ENCODE data around the gene MXD4. TPM values are rescaled to one million over a fixed set of nuclear protein-coding genes. Genes with fewer than 3 reads are reported as not detected.

Gene MXD4
- total and polyA plus RNA-seq, 2 of the 13 experiments (the other 11 are each of a cell fraction or from before 2014, with no cell fraction given): 29.0 to 31.3 TPM

GRCh38 chr4:2283199-2283711 lies 21.3 kb upstream of the MXD4 start:
- no peaks in the 10 kb centered on the region for H4K20me1 ChIP-seq (ENCODE audit: insufficient read depth, low read length)
- H3K9me3 ChIP-seq (ENCODE audit: low read length): no peaks in the 10 kb centered on the region
- no TSS peak for BruUV-seq (replicated peaks)
- DNase-seq (ENCODE audit: low spot score) (no peak), FAIRE-seq (no peak), ATAC-seq (no peak)
- no peak overlapping the region for H3K4me2 ChIP-seq (ENCODE audit: low read depth, low read length)
- no peaks in the 10 kb centered on the region for H3K36me3 ChIP-seq (replicated peaks in 1 of 2; ENCODE audit: control insufficient read depth in 1 of 2, insufficient read depth in 2 of 2, low read length in 2 of 2)
- H3K27ac ChIP-seq (ENCODE audit: extremely low read length, insufficient read depth, low read length): no peak overlapping the region
- no peak overlapping the region for H2AFZ ChIP-seq (ENCODE audit: low read length)
- 21% methylated on average over 3 of the region's 3 CpGs for WGBS (ENCODE audit: low lambda C conversion rate)
- no peaks in the 10 kb centered on the region for H3K4me1 ChIP-seq (ENCODE audit: insufficient read depth, low read length)
- CTCF ChIA-PET (ENCODE audit: low intra/inter-chr PET ratio, low total read pairs): no interaction called here
- intact Hi-C loops (cut with micrococcal nuclease; ENCODE audit: unreplicated experiment): no loop called here
- in situ Hi-C loops (cut with HindIII; ENCODE audit: extremely low pct_ligation_motif_present, low pct_unique_long_range_greater_than_20kb): no loop called here
- peaks cover 4 to 25% of the 10 kb centered on the region in 2 experiments; a peak in 4 of 5 replicates for H3K27me3 ChIP-seq (ENCODE audit: control insufficient read depth in 1 of 2, insufficient read depth in 2 of 2, low read length in 2 of 2)
- no peak overlapping the region for H3K9ac ChIP-seq (ENCODE audit: insufficient read depth, low read depth, low read length)
- no peak overlapping the region for H3K4me3 ChIP-seq (replicated peaks in 1 of 3; ENCODE audit: insufficient read depth in 1 of 3, low read depth in 2 of 3, low read length in 3 of 3)
- no peaks in the 10 kb centered on the region for H3K79me2 ChIP-seq (ENCODE audit: insufficient read depth, low read length)
- POLR2A ChIA-PET: no interaction called here
- TF ChIP-seq FOXC1 (CRISPR knock-in tag; IDR thresholded peaks at IDR 0.05; ENCODE audit: borderline replicate concordance): no peak
- no peak for TF ChIP-seq IRX3 (CRISPR knock-in tag; IDR thresholded peaks at IDR 0.05; ENCODE audit: borderline replicate concordance, low read depth)
- no peak for TF ChIP-seq REXO4 (CRISPR knock-in tag; IDR thresholded peaks at IDR 0.05; ENCODE audit: borderline replicate concordance)
- no peak for TF ChIP-seq MLX (CRISPR knock-in tag; IDR thresholded peaks at IDR 0.05)

GRCh38 chr4:2281575-2282343 lies 19.9 kb upstream of the MXD4 start:
- H3K27me3 ChIP-seq (ENCODE audit: control insufficient read depth in 1 of 2, insufficient read depth in 2 of 2, low read length in 2 of 2): peaks cover 2 to 12% of the 10 kb centered on the region in 2 experiments; a peak in 3 of 5 replicates
- in situ Hi-C loops (cut with HindIII; ENCODE audit: extremely low pct_ligation_motif_present, low pct_unique_long_range_greater_than_20kb) (no loop called here), intact Hi-C loops (cut with micrococcal nuclease; ENCODE audit: unreplicated experiment) (no loop called here)
- WGBS (ENCODE audit: low lambda C conversion rate): 40% methylated on average over 8 of the region's 10 CpGs
- DNase-seq (ENCODE audit: low spot score): no peak
- ATAC-seq: peak; percentile 53; the same call in 2 of the 3 replicates
- H3K4me2 ChIP-seq (ENCODE audit: low read depth, low read length): no peak overlapping the region
- no peaks in the 10 kb centered on the region for H3K9me3 ChIP-seq (ENCODE audit: low read length)
- no peaks in the 10 kb centered on the region for H4K20me1 ChIP-seq (ENCODE audit: insufficient read depth, low read length)
- no peak overlapping the region for H2AFZ ChIP-seq (ENCODE audit: low read length)
- ChIA-PET POLR2A (no interaction called here), CTCF (ENCODE audit: low intra/inter-chr PET ratio, low total read pairs) (no interaction called here)
- H3K79me2 ChIP-seq (ENCODE audit: insufficient read depth, low read length): no peaks in the 10 kb centered on the region
- FAIRE-seq: no peak
- no peaks in the 10 kb centered on the region for H3K36me3 ChIP-seq (replicated peaks in 1 of 2; ENCODE audit: control insufficient read depth in 1 of 2, insufficient read depth in 2 of 2, low read length in 2 of 2)
- H3K9ac ChIP-seq (ENCODE audit: insufficient read depth, low read depth, low read length): no peak overlapping the region
- H3K4me3 ChIP-seq (replicated peaks in 1 of 3; ENCODE audit: insufficient read depth in 1 of 3, low read depth in 2 of 3, low read length in 3 of 3): no peak overlapping the region
- no TSS peak for BruUV-seq (replicated peaks)
- H3K4me1 ChIP-seq (ENCODE audit: insufficient read depth, low read length): no peaks in the 10 kb centered on the region
- no peak overlapping the region for H3K27ac ChIP-seq (ENCODE audit: extremely low read length, insufficient read depth, low read length)
- no peak for TF ChIP-seq ISL2 (CRISPR knock-in tag; IDR thresholded peaks at IDR 0.05)
- TF ChIP-seq ZSCAN9 (CRISPR knock-in tag; IDR thresholded peaks at IDR 0.05; ENCODE audit: borderline replicate concordance): no peak
- TF ChIP-seq MLXIP (CRISPR knock-in tag; IDR thresholded peaks at IDR 0.05; ENCODE audit: borderline replicate concordance): no peak
- TF ChIP-seq ZSCAN25 (CRISPR knock-in tag; IDR thresholded peaks at IDR 0.05): no peak
- no peak for TF ChIP-seq GTF3A (CRISPR knock-in tag; conservative IDR thresholded peaks at IDR 0.05)
- no peak for TF ChIP-seq MBNL3 (CRISPR knock-in tag; conservative IDR thresholded peaks at IDR 0.05)
- no peak for TF ChIP-seq ATF1 (CRISPR knock-in tag; IDR thresholded peaks at IDR 0.05)
- TF ChIP-seq ZNF639 (CRISPR knock-in tag; conservative IDR thresholded peaks at IDR 0.05): no peak
- no peak for TF ChIP-seq ZNF670 (CRISPR knock-in tag; IDR thresholded peaks at IDR 0.05; ENCODE audit: borderline replicate concordance)

All from HepG2 (cell line).